Hepatocyte (in vitro differentiated cells): ENCODE data around the gene SMIM26. TPM values are rescaled to one million over a fixed set of nuclear protein-coding genes. Genes with fewer than 3 reads are reported as not detected.

ENCODE experiments used
- DNase-seq: peaks from one replicate; pipeline ENCODE4 v3.0.0-alpha.2; 2016; ENCODE audit warnings: low spot score
- H2AFZ ChIP-seq: fragments of 200-600 bp; sonication (generic); 2 replicates; pipeline ENCODE4 v1.6.0; 2016; ENCODE audit warnings: antibody characterized with exemption, mild to moderate bottlenecking
- H3K27ac ChIP-seq: fragments of 200-600 bp; sonication (generic); 2 replicates; pipeline ENCODE4 v1.5.1; 2016; ENCODE audit warnings: mild to moderate bottlenecking
- H3K27me3 ChIP-seq: fragments of 200-600 bp; sonication (generic); 2 replicates; pipeline ENCODE4 v1.6.1; 2016
- H3K36me3 ChIP-seq: fragments of 200-600 bp; sonication (generic); replicated peaks from 2 replicates; pipeline ENCODE4 v1.5.1; 2016; ENCODE audit warnings: low read depth; ENCODE audit not compliant: insufficient read depth
- H3K4me1 ChIP-seq: fragments of 200-600 bp; sonication (generic); 2 replicates; pipeline ENCODE4 v1.5.1; 2016; ENCODE audit warnings: mild to moderate bottlenecking, moderate library complexity; ENCODE audit not compliant: insufficient read depth
- H3K4me2 ChIP-seq: fragments of 200-600 bp; sonication (generic); 2 replicates; pipeline ENCODE4 v1.6.0; 2016
- H3K4me3 ChIP-seq: fragments of 200-600 bp; sonication (generic); 2 replicates; pipeline ENCODE4 v1.5.1; 2016; ENCODE audit warnings: mild to moderate bottlenecking
- H3K79me2 ChIP-seq: fragments of 200-600 bp; sonication (generic); 2 replicates; pipeline ENCODE4 v1.6.0; 2017; ENCODE audit warnings: mild to moderate bottlenecking
- H3K9me2 ChIP-seq: fragments of 200-600 bp; sonication (generic); replicated peaks from 2 replicates; pipeline ENCODE4 v1.6.0; 2017; ENCODE audit warnings: mild to moderate bottlenecking; ENCODE audit not compliant: insufficient read depth
- H3K9me3 ChIP-seq: fragments of 200-600 bp; sonication (generic); 2 replicates; pipeline ENCODE4 v1.5.1; 2016; ENCODE audit warnings: low read depth, mild to moderate bottlenecking
- H4K20me1 ChIP-seq: fragments of 200-600 bp; sonication (generic); 2 replicates; pipeline ENCODE4 v1.6.0; 2016; ENCODE audit warnings: mild to moderate bottlenecking; ENCODE audit not compliant: insufficient read depth, poor library complexity, severe bottlenecking
- CTCF ChIP-seq: fragments of 200-600 bp; sonication (generic); IDR thresholded peaks from 2 replicates; pipeline ENCODE4 v1.5.1; 2016; ENCODE audit warnings: antibody characterized with exemption, mild to moderate bottlenecking; ENCODE audit not compliant: poor library complexity
- EZH2 ChIP-seq: fragments of 200-600 bp; sonication (generic); IDR thresholded peaks from 2 replicates; pipeline ENCODE4 v1.6.1; 2016; ENCODE audit warnings: antibody characterized with exemption, mild to moderate bottlenecking, borderline replicate concordance
- EZH2phosphoT487 ChIP-seq: fragments of 200-600 bp; sonication (generic); IDR thresholded peaks from one replicate; pipeline ENCODE4 v1.6.1; 2018; ENCODE audit warnings: antibody characterized with exemption, mild to moderate bottlenecking, low read depth, moderate library complexity; ENCODE audit not compliant: unreplicated experiment, severe bottlenecking
- WGBS: methylation state at CpG from one replicate; pipeline ENCODE4 v1.1.6; 2016; ENCODE audit warnings: low lambda C conversion rate; ENCODE audit errors: missing lambda C conversion rate; 5-methylcytosine and 5-hydroxymethylcytosine counted together
- polyA plus RNA-seq: library from polyadenylated mRNA; unstranded; fragments of >200 nt; fragmentation: Nextera tagmentation; extraction: Ambion mirVana; gene quantifications from 2 replicates; pipeline ENCODE4 v1.2.1, GENCODE V29; 2016
- total RNA-seq: library from RNA; depleted of rRNA; stranded (reverse); fragments of >200 nt; gene quantifications from 2 replicates; pipeline ENCODE4 v1.2.3, GENCODE V29; 2014

The SMIM26 gene
- total and polyA plus RNA-seq, 2 experiments from 2014 or later: 131 to 144 TPM

- H3K4me2 ChIP-seq: no peak overlapping the region
- no peak overlapping the region for H3K27ac ChIP-seq
- H3K36me3 ChIP-seq: peaks cover 7% of the 10 kb centered on the region
- DNase-seq: no peak
- H3K27me3 ChIP-seq: no peaks in the 10 kb centered on the region
- H3K9me2 ChIP-seq: no peaks in the 10 kb centered on the region
- H3K4me1 ChIP-seq: no peaks in the 10 kb centered on the region
- no peaks in the 10 kb centered on the region for H3K9me3 ChIP-seq
- no peaks in the 10 kb centered on the region for H4K20me1 ChIP-seq
- no peak overlapping the region for H3K4me3 ChIP-seq
- H2AFZ ChIP-seq: no peak overlapping the region
- H3K79me2 ChIP-seq: no peaks in the 10 kb centered on the region
- TF ChIP-seq EZH2 (no peak), CTCF (no peak)
- 82% methylated on average over 1 of the region's 1 CpG for WGBS
Measured at GRCh38 chr20:18533491-18533890, 33.7 kb upstream of the SMIM26 start.

- H3K4me3 ChIP-seq: no peak overlapping the region
- no peaks in the 10 kb centered on the region for H3K9me3 ChIP-seq
- H3K9me2 ChIP-seq: no peaks in the 10 kb centered on the region
- H3K4me2 ChIP-seq: no peak overlapping the region
- WGBS: 84% methylated on average over 6 of the region's 6 CpGs
- no peak overlapping the region for H3K27ac ChIP-seq
- H4K20me1 ChIP-seq: no peaks in the 10 kb centered on the region
- no peak for DNase-seq
- peaks cover 7% of the 10 kb centered on the region for H3K36me3 ChIP-seq
- no peaks in the 10 kb centered on the region for H3K79me2 ChIP-seq
- no peaks in the 10 kb centered on the region for H3K4me1 ChIP-seq
- H3K27me3 ChIP-seq: no peaks in the 10 kb centered on the region
- TF ChIP-seq EZH2phosphoT487 (no peak), EZH2 (no peak), CTCF (no peak)
- H2AFZ ChIP-seq: no peak overlapping the region
Measured at GRCh38 chr20:18533978-18534644, 33.1 kb upstream of the SMIM26 start.

GRCh38 chr20:18537651-18538050 lies 29.6 kb upstream of the SMIM26 start:
- DNase-seq: no peak
- Histone ChIP-seq H2AFZ (no peak overlapping the region), H3K27me3 (no peaks in the 10 kb centered on the region), H3K9me2 (no peaks in the 10 kb centered on the region), H3K4me2 (no peak overlapping the region), H3K9me3 (no peaks in the 10 kb centered on the region), H3K79me2 (no peaks in the 10 kb centered on the region), H3K36me3 (no peaks in the 10 kb centered on the region), H4K20me1 (no peaks in the 10 kb centered on the region), H3K27ac (no peak overlapping the region), H3K4me1 (no peaks in the 10 kb centered on the region), H3K4me3 (no peak overlapping the region)
- TF ChIP-seq EZH2phosphoT487 (no peak), EZH2 (no peak), CTCF (no peak)
- WGBS: 92% methylated on average over 2 of the region's 2 CpGs
